Body of pancreas (tissue), 4 donors: ENCODE data around the gene MRPL41.

Source experiments
- POLR2A ChIP-seq, 3 donors: fragments of 450-650 bp; IDR thresholded peaks; one replicate each; pipeline ENCODE4 v1.6.1; 2016; ENCODE audit warnings: antibody characterized with exemption in 3 of 3, mild to moderate bottlenecking in 2 of 3
- TF ChIP-seq, protein P1 (sequence below), 7 experiments: fragments of 450-650 bp in 4 of 7; fragments of 200-600 bp in 3 of 7; sonication (generic) in 3 of 7; IDR thresholded peaks; one replicate each; pipeline ENCODE4 v1.5.1; 2016 to 2019; ENCODE audit warnings: antibody characterized with exemption in 7 of 7

DNA sequence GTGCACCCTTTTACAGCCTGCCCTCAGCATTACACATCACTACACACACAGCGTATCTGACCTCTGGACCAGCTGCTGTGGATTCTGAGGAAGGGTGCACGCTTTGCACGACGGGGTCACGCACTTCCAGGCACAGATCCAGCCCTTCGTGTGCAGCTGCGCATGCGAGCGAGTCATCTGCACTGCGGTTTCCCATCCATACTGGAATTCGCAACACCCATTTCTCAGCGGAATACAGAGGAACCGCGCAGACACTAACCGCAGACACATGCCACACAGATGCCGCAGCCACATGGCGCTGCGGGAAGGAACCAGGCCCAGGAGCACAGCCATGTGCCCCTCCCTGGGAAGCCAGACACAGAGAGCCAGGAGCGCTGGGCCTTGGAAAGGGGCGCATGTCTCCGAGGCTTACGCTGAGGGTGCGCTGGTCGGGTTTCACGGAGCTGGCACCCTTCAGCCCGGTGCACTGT lies 44.9 kb upstream of the MRPL41 start:
- TF ChIP-seq, protein P1, sequence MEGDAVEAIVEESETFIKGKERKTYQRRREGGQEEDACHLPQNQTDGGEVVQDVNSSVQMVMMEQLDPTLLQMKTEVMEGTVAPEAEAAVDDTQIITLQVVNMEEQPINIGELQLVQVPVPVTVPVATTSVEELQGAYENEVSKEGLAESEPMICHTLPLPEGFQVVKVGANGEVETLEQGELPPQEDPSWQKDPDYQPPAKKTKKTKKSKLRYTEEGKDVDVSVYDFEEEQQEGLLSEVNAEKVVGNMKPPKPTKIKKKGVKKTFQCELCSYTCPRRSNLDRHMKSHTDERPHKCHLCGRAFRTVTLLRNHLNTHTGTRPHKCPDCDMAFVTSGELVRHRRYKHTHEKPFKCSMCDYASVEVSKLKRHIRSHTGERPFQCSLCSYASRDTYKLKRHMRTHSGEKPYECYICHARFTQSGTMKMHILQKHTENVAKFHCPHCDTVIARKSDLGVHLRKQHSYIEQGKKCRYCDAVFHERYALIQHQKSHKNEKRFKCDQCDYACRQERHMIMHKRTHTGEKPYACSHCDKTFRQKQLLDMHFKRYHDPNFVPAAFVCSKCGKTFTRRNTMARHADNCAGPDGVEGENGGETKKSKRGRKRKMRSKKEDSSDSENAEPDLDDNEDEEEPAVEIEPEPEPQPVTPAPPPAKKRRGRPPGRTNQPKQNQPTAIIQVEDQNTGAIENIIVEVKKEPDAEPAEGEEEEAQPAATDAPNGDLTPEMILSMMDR (IDR thresholded peaks at IDR 0.05) = no peak
- TF ChIP-seq POLR2A (IDR thresholded peaks at IDR 0.05) = no peak
